ENCODE results near the gene MX2. TPM values are rescaled to one million over a fixed set of nuclear protein-coding genes. Genes with fewer than 3 reads are reported as not detected.

The MX2 gene
- total RNA-seq, 1 donor from 2014 or later: 0.26 TPM

- H3K27me3 ChIP-seq (ENCODE audit: control insufficient read depth, insufficient read depth, low read length): no peaks in the 10 kb centered on the region
- no peaks in the 10 kb centered on the region for H3K36me3 ChIP-seq (ENCODE audit: control insufficient read depth, insufficient read depth, low read length)
- TF ChIP-seq CTCF (IDR thresholded peaks at IDR 0.05; ENCODE audit: insufficient read depth, low read length, severe bottlenecking): no peak
- FAIRE-seq (no peak), DNase-seq (ENCODE audit: low read depth) (no peak)
- no peak overlapping the region for H3K4me3 ChIP-seq (ENCODE audit: low read depth, low read length)
Measured at GRCh38 chr21:41374177-41374712, 12.4 kb downstream of the MX2 start.

- Histone ChIP-seq H3K4me3 (ENCODE audit: low read depth, low read length) (no peak overlapping the region), H3K27me3 (ENCODE audit: control insufficient read depth, insufficient read depth, low read length) (no peaks in the 10 kb centered on the region), H3K36me3 (ENCODE audit: control insufficient read depth, insufficient read depth, low read length) (no peaks in the 10 kb centered on the region)
- DNase-seq (ENCODE audit: low read depth) (peak; percentile 22), FAIRE-seq (no peak)
- no peak for TF ChIP-seq CTCF (IDR thresholded peaks at IDR 0.05; ENCODE audit: insufficient read depth, low read length, severe bottlenecking)
Measured at GRCh38 chr21:41374867-41375533, 13.2 kb downstream of the MX2 start.

- no peak overlapping the region for H3K4me3 ChIP-seq (ENCODE audit: low read depth, low read length)
- no peak for TF ChIP-seq CTCF (IDR thresholded peaks at IDR 0.05; ENCODE audit: insufficient read depth, low read length, severe bottlenecking)
- DNase-seq (ENCODE audit: low read depth) (no peak), FAIRE-seq (no peak)
- no peaks in the 10 kb centered on the region for H3K36me3 ChIP-seq (ENCODE audit: control insufficient read depth, insufficient read depth, low read length)
- H3K27me3 ChIP-seq (ENCODE audit: control insufficient read depth, insufficient read depth, low read length): no peaks in the 10 kb centered on the region
Measured at GRCh38 chr21:41375875-41376274, 14.0 kb downstream of the MX2 start.

GRCh38 chr21:41377715-41378114, 15.9 kb downstream of the MX2 start:
- no peak for TF ChIP-seq CTCF (IDR thresholded peaks at IDR 0.05; ENCODE audit: insufficient read depth, low read length, severe bottlenecking)
- FAIRE-seq: no peak

GRCh38 chr21:41378849-41379248, 17.0 kb downstream of the MX2 start:
- Histone ChIP-seq H3K27me3 (ENCODE audit: control insufficient read depth, insufficient read depth, low read length) (no peaks in the 10 kb centered on the region), H3K36me3 (ENCODE audit: control insufficient read depth, insufficient read depth, low read length) (no peaks in the 10 kb centered on the region), H3K4me3 (ENCODE audit: low read depth, low read length) (no peak overlapping the region)
- FAIRE-seq (no peak), DNase-seq (ENCODE audit: low read depth) (no peak)
- TF ChIP-seq CTCF (IDR thresholded peaks at IDR 0.05; ENCODE audit: insufficient read depth, low read length, severe bottlenecking): no peak

More at GRCh38 chr21:41377715-41378114, 15.9 kb downstream of the MX2 start:
- H3K27me3 ChIP-seq (ENCODE audit: control insufficient read depth, insufficient read depth, low read length): no peaks in the 10 kb centered on the region
- DNase-seq (ENCODE audit: low read depth): no peak
- H3K4me3 ChIP-seq (ENCODE audit: low read depth, low read length): no peak overlapping the region
- no peaks in the 10 kb centered on the region for H3K36me3 ChIP-seq (ENCODE audit: control insufficient read depth, insufficient read depth, low read length)

GRCh38 chr21:41379901-41380300, 18.1 kb downstream of the MX2 start:
- Histone ChIP-seq H3K27me3 (ENCODE audit: control insufficient read depth, insufficient read depth, low read length) (no peaks in the 10 kb centered on the region), H3K4me3 (ENCODE audit: low read depth, low read length) (no peak overlapping the region), H3K36me3 (ENCODE audit: control insufficient read depth, insufficient read depth, low read length) (no peaks in the 10 kb centered on the region)
- no peak for DNase-seq (ENCODE audit: low read depth)
- FAIRE-seq: no peak
- TF ChIP-seq CTCF (IDR thresholded peaks at IDR 0.05; ENCODE audit: insufficient read depth, low read length, severe bottlenecking): no peak

Measured in bronchial epithelial cell (primary cell).